GM12891 (cell line): Measurements from ENCODE around the gene NEMF.

ENCODE experiments used
- POLR2A ChIP-seq: IDR thresholded peaks from 2 replicates; pipeline ENCODE4 v1.6.1; 2011; ENCODE audit warnings: low read depth, low read length, control low read depth
- POLR2AphosphoS5 ChIP-seq: IDR thresholded peaks from 2 replicates; pipeline ENCODE4 v1.6.1; 2011; ENCODE audit warnings: low read depth, low read length, control low read depth
- POU2F2 ChIP-seq: IDR thresholded peaks from 2 replicates; pipeline ENCODE4 v1.6.1; 2011; ENCODE audit warnings: low read depth, mild to moderate bottlenecking, control low read depth, low read length, moderate library complexity
- TAF1 ChIP-seq: IDR thresholded peaks from 2 replicates; pipeline ENCODE4 v1.6.1; 2011; ENCODE audit warnings: low read depth, low read length, control low read depth

DNA sequence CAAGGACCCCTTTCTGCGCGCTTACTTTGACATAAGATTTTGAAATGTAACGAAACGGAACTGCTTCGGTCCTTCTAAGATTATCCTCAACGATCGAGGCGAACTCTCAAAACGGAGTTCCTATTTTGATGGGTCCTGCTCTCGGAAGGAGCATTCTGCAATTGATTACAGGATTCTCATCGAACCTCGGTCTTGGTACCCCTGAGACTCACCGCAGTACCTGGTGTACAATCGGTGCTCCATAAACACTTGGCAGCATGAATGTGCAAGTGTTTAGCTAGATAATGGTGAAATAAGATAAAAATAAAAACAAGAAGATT is 530 bp upstream of the NEMF start:
- TF ChIP-seq TAF1, result no peak
- TF ChIP-seq POLR2A, result no peak
- TF ChIP-seq POLR2AphosphoS5, result no peak
- TF ChIP-seq POU2F2, result no peak
